AG04450 (cell line): ENCODE results near the gene BID. TPM values are rescaled to one million over a fixed set of nuclear protein-coding genes. Genes with fewer than 3 reads are reported as not detected.
A peak's percentile ranks its signal among the peaks of the same experiment; 100 is the strongest.

Source experiments
- CTCF ChIA-PET: fragments of 300-600, 350-600 bp; formaldehyde crosslinking; extraction: SDS; loops from one replicate; lab custom pipeline; 2022; ENCODE audit warnings: antibody characterized with exemption, inconsistent platforms; lab: Charles Lee
- POLR2A ChIA-PET: fragments of 350-600 bp; formaldehyde crosslinking; extraction: SDS; loops from one replicate; lab custom pipeline; 2021; ENCODE audit warnings: antibody characterized with exemption, inconsistent platforms; lab: Yijun Ruan, JAX
- DNase-seq: peaks from one replicate; pipeline ENCODE4 v3.0.0-alpha.2; 2011; ENCODE audit warnings: low read depth, low spot score
- H3K27ac ChIP-seq: one replicate; pipeline ENCODE4 v1.5.1; 2012; ENCODE audit warnings: low read depth, low read length, control low read depth
- H3K27me3 ChIP-seq: one replicate; pipeline ENCODE4 v1.6.0; 2012; ENCODE audit warnings: low read length; ENCODE audit not compliant: control insufficient read depth, insufficient read depth
- H3K4me3 ChIP-seq: 2 replicates; pipeline ENCODE4 v1.5.1; 2011; ENCODE audit warnings: mild to moderate bottlenecking, low read depth, low read length, control low read depth
- H3K9me3 ChIP-seq: 2 replicates; pipeline ENCODE4 v1.5.1; 2012; ENCODE audit warnings: low read length; ENCODE audit not compliant: control insufficient read depth, insufficient read depth
- polyA plus RNA-seq: library from polyadenylated mRNA; depleted of rRNA; stranded (reverse); fragments of >200 nt; gene quantifications from 2 replicates; pipeline ENCODE4 v1.2.3, GENCODE V29; 2011
- TF ChIP-seq, protein P1 (sequence below): IDR thresholded peaks from 2 replicates; pipeline ENCODE4 v1.5.1; 2011; ENCODE audit warnings: low read depth, low read length, control low read depth, inconsistent platforms

The BID gene
- polyA plus RNA-seq, 1 experiment: 65.3 TPM

DNA sequence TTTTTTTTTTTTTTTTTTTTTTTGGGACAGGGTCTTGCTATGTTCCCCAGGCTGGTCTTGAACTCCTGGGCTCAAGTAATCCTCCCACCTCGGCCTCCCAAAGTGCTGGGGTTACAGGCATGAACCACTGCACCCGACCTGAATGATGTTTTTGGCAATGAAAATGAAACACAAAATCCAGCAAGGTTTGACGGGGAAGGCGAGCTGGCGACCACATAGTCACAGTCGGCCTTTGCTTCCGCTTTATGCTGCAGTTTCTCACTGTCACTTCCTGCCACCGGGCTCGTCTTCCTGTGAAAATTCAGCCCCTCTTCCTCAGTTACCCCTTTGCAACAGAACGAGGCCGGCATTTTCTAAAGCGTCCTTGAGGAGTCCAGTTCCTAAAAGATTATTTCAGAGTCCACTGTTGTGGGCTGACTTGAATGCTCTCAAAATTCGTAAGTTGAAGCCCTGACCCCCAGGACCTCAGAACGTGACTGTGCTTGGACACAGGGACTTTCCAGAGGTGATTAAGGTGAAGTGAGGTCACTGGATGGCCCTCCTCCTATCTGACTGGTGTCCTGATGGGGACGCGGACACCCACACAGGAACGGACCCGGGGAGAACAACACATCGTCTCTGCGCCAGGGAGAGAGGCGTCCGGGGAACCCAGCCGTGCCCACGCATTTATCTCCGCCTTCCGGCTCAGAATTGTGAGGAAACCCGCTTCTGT, 2.9 kb upstream of the BID start:
- POLR2A ChIA-PET: no interaction called here
- CTCF ChIA-PET: no interaction called here

GRCh38 chr22:17775781-17776465, 1.7 kb upstream of the BID start:
- Histone ChIP-seq H3K4me3 (no peak overlapping the region), H3K27ac (no peak overlapping the region), H3K9me3 (peaks cover 5% of the 10 kb centered on the region; the same call in 1 of the 2 replicates), H3K27me3 (no peaks in the 10 kb centered on the region)
- no peak for DNase-seq
- TF ChIP-seq, protein P1, sequence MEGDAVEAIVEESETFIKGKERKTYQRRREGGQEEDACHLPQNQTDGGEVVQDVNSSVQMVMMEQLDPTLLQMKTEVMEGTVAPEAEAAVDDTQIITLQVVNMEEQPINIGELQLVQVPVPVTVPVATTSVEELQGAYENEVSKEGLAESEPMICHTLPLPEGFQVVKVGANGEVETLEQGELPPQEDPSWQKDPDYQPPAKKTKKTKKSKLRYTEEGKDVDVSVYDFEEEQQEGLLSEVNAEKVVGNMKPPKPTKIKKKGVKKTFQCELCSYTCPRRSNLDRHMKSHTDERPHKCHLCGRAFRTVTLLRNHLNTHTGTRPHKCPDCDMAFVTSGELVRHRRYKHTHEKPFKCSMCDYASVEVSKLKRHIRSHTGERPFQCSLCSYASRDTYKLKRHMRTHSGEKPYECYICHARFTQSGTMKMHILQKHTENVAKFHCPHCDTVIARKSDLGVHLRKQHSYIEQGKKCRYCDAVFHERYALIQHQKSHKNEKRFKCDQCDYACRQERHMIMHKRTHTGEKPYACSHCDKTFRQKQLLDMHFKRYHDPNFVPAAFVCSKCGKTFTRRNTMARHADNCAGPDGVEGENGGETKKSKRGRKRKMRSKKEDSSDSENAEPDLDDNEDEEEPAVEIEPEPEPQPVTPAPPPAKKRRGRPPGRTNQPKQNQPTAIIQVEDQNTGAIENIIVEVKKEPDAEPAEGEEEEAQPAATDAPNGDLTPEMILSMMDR: no peak
- POLR2A ChIA-PET: no interaction called here
- CTCF ChIA-PET: no interaction called here

More for the DNA sequence above, 2.9 kb upstream of the BID start:
- no peak for DNase-seq
- Histone ChIP-seq H3K4me3 (no peak overlapping the region), H3K9me3 (peaks cover 5% of the 10 kb centered on the region; the same call in 1 of the 2 replicates), H3K27me3 (no peaks in the 10 kb centered on the region), H3K27ac (no peak overlapping the region)
- TF ChIP-seq, protein P1: no peak

DNA sequence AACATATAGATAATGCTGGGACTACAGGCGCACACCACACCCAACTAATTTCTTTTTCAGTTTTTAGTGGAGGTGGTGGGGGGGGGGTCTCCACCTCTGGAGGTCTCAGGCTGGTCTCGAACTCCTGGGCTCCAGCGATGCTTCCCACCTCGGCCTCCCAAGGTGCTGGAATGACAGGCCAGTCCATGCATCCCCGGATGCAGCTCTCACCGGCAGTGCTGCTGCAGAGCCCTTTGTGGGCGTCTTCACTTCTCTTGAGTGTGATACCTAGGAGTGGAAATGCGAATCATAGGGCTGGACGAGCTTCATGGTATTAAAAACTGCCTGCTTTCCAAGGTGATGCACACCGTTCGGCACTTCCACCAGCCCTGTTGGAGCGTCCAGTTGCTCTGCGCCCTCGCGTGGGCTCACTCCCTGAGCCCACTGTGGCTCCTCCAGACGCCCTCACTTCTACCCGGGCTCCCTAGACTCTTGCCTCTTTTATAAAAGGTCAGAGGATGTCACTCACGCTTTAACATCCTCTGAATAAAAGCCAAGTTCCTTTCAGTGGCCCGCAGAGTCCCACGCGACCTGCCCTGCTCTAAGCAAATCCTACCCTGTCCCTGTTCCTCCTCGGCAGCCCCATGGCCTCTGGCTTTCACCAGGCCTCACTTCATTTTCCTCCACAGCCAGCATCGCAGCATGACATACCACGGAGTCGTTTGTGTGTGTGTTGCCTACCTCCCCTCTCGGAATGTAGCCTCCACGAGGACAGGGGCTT, 837 bp upstream of the BID start:
- no peak overlapping the region for H3K4me3 ChIP-seq
- H3K27me3 ChIP-seq: no peaks in the 10 kb centered on the region
- peaks cover 2% of the 10 kb centered on the region; the same call in 1 of the 2 replicates for H3K9me3 ChIP-seq
- ChIA-PET CTCF (interaction anchor here (0.6 kb wide), 1 partner anchor 10 kb away, joined by 3 read pairs; no protein-coding TSS in a partner anchor), POLR2A (no interaction called here)
- no peak for DNase-seq
- TF ChIP-seq, protein P1: no peak
- H3K27ac ChIP-seq: no peak overlapping the region

- ChIA-PET POLR2A (interaction anchor here (0.6 to 0.8 kb wide), 3 partner anchors 14 to 29 kb away, joined by 3 to 4 read pairs (median 3); no protein-coding TSS in a partner anchor), CTCF (interaction anchor here (1.1 to 2.4 kb wide), 3 partner anchors 31 to 215 kb away, joined by 3 to 30 read pairs (median 6); no protein-coding TSS in a partner anchor)
- Histone ChIP-seq H3K27me3 (no peaks in the 10 kb centered on the region), H3K27ac (peak overlapping the region; percentile 11), H3K9me3 (no peaks in the 10 kb centered on the region), H3K4me3 (peak overlapping the region; percentile 73)
- TF ChIP-seq, protein P1: no peak
- DNase-seq: no peak
These were observed 563 bp downstream of the BID start for GRCh38 chr22:17773606-17774205.
